Kidney epithelial cell (primary cell): Measurements from ENCODE around the gene TERC. TPM values are rescaled to one million over a fixed set of nuclear protein-coding genes. Genes with fewer than 3 reads are reported as not detected.

ENCODE experiments used
- DNase-seq: peaks from one replicate; pipeline ENCODE4 v3.0.0-alpha.2; 2010; ENCODE audit warnings: low read depth
- H3K27me3 ChIP-seq: 2 replicates; pipeline ENCODE4 v1.6.0; 2011; ENCODE audit warnings: low read length; ENCODE audit not compliant: control insufficient read depth, insufficient read depth
- H3K36me3 ChIP-seq: 2 replicates; pipeline ENCODE4 v1.5.1; 2011; ENCODE audit warnings: low read length; ENCODE audit not compliant: control insufficient read depth, insufficient read depth
- H3K4me3 ChIP-seq: 2 replicates; pipeline ENCODE4 v1.5.1; 2011; ENCODE audit warnings: low read depth, mild to moderate bottlenecking, control low read depth, low read length
- total RNA-seq: library from RNA; depleted of rRNA; stranded (reverse); fragments of >200 nt; gene quantifications from 2 replicates; pipeline ENCODE4 v1.2.3, GENCODE V29; 2015
- TF ChIP-seq, protein P1 (sequence below): IDR thresholded peaks from 2 replicates; pipeline ENCODE4 v1.5.1; 2011; ENCODE audit warnings: mild to moderate bottlenecking, moderate library complexity, low read length, control low read depth, inconsistent platforms; ENCODE audit not compliant: insufficient read depth, poor library complexity, severe bottlenecking

The TERC gene
- total RNA-seq, 1 donor from 2014 or later, result 246 TPM

DNA sequence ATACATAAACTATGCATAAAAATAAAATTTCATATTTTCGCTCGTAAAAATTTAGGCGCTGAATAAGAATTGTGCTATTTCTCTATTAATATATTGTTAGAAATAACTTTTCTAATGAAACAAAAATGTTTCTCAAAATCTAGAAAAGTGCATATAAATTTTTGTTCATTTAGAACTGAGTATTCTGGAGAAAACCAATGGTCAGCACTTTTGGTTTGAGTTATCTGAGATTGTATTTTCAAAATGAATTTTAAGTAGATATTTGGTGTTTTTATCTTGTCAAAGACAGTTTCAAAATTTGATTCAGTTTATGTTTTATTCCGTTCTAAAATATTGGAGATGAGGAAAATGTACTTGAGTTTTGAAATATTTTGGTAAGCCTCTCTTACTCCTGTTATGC lies 22.3 kb upstream of the TERC start:
- Histone ChIP-seq H3K4me3 (no peak overlapping the region), H3K36me3 (no peaks in the 10 kb centered on the region), H3K27me3 (no peaks in the 10 kb centered on the region)
- TF ChIP-seq, protein P1, sequence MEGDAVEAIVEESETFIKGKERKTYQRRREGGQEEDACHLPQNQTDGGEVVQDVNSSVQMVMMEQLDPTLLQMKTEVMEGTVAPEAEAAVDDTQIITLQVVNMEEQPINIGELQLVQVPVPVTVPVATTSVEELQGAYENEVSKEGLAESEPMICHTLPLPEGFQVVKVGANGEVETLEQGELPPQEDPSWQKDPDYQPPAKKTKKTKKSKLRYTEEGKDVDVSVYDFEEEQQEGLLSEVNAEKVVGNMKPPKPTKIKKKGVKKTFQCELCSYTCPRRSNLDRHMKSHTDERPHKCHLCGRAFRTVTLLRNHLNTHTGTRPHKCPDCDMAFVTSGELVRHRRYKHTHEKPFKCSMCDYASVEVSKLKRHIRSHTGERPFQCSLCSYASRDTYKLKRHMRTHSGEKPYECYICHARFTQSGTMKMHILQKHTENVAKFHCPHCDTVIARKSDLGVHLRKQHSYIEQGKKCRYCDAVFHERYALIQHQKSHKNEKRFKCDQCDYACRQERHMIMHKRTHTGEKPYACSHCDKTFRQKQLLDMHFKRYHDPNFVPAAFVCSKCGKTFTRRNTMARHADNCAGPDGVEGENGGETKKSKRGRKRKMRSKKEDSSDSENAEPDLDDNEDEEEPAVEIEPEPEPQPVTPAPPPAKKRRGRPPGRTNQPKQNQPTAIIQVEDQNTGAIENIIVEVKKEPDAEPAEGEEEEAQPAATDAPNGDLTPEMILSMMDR, result no peak
- DNase-seq, result no peak

DNA sequence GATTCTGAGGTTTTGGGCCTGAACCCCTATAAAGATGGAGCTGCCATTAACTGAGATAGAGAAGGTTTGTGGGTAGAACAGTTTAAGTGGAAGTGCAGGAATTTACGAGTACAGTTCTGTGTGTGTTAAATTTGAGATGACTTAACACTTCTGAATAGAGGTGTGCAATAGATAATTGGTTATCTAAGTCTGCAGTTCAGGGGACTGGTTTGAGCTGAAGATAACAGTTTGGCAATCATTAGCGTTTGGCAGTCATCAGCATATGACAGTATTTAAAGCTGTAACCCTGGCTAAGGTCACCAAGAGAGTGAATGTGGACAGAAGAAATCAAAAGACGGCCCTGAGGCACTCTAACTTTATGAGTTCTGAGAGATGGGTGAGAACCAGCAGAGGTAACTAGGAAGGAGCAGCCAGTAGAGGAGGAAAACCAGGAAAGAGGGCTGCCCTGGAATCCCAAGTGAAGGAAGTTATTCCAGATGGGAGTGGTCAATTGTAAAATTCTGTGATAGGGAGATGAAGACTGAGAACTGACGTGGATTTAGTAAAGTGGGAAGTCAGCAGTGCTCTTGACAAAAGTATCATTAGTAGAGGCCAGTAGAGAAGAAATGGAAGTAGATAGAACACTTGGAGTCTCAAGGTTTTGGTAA lies 16.5 kb upstream of the TERC start:
- H3K36me3 ChIP-seq, result peaks cover 1% of the 10 kb centered on the region
- no peak for DNase-seq
- H3K27me3 ChIP-seq, result no peaks in the 10 kb centered on the region
- TF ChIP-seq, protein P1, result no peak
- H3K4me3 ChIP-seq, result no peak overlapping the region

DNA sequence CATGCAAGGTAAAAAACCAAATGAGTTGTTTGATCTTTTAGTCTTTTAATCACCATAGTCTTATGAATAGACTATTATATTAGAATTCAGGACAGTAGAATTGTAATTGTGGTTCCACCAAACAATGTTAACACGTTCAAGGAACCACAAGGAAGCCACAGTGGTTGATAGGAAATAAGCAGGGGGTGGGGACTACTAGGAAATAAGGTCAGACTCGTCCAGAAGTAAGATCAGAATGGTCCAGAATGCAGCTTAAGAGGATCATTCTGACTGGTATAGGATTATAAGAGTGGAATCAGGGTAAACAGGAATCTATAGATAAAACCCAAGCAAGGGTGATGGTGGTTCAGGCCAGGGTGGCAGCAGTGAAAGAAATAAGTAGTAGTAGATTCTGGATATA lies 15.9 kb upstream of the TERC start:
- no peaks in the 10 kb centered on the region for H3K27me3 ChIP-seq
- DNase-seq, result no peak
- no peak overlapping the region for H3K4me3 ChIP-seq
- TF ChIP-seq, protein P1, result no peak
- H3K36me3 ChIP-seq, result peaks cover 1% of the 10 kb centered on the region

DNA sequence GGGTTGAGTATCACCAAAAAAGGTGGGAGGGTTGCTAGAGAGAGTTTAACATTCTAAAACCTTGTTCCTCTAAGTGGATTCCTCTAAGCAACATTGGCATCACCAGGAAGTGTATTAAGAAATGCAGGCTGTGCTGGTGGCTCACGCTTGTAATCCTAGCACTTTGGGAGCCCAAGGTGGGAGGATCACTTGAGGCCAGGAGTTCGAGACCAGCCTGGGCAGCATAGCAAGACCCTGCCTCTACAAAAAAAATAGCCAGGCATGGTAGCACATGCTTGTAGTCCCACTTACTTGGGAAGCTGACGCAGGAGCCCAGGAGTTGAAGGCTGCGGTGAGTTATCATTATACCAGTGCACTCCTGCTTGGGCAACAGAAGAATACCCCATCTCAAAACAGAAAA lies 13.0 kb upstream of the TERC start:
- no peak overlapping the region for H3K4me3 ChIP-seq
- H3K36me3 ChIP-seq, result peaks cover 1% of the 10 kb centered on the region
- TF ChIP-seq, protein P1, result no peak
- no peaks in the 10 kb centered on the region for H3K27me3 ChIP-seq
- DNase-seq, result no peak

DNA sequence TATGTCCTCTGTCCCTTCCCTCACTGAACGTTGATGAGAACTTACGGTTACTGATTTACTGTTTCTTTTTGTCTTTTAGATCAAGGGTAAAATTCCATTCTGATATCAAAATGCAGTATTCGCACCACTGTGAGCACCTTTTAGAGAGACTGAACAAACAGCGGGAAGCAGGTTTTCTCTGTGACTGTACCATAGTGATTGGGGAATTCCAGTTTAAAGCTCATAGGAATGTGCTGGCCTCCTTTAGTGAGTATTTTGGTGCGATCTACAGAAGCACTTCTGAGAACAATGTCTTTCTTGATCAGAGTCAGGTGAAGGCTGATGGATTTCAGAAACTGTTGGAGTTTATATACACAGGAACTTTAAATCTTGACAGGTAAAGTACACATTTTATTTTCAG lies 9.3 kb upstream of the TERC start:
- TF ChIP-seq, protein P1, result no peak
- H3K27me3 ChIP-seq, result no peaks in the 10 kb centered on the region
- peak overlapping the region; percentile 88 for H3K4me3 ChIP-seq
- no peak for DNase-seq
- H3K36me3 ChIP-seq, result peaks cover 1% of the 10 kb centered on the region
